ENCODE data around the gene SPATA33.

SPATA33 gene

DNA sequence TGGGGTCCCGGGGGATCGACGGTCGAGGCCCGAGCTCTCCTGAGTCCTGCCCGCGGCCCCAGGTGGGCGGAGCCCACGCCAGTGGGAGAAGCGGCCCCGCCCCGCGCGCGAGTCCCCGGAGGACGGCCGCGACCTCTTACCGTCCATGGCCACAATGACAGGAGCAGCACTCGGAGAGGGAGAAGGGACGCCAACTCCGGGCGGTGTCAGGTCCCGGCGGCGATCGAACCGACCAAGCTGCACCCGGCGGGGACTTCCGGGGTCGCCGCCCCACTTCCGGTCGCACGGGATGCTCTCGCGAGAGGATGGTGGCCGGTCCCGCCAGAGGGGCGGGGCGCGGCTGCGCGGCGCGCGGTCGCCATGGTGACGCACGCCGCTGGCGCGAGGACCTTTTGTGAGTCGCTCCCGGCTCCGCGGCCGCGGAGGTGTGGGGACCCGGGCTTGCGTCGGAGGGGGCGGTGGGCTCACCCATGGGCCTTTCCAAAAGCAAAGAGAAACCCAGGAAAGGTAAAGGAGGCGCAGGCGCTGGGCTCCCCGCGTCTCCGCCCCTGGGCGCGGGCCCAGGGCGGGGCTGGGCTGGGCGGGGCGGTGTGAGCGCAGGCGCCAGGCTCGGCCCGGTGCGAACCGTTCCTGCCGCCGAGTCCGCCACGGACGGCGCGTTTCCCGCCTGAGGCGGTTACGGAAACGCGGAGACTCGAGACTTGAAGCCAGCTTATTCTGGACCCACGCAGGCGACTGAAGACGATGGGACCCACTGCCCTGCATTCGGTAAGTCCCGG lies at the start of gene SPATA33, which contains the start of gene CHMP1A:
TSS of gene SPATA33 (plus strand) at position 395 of the 779 bp plus-strand sequence. CDS start at position 471, 76 bp downstream.
TSS of gene CHMP1A (minus strand) at position 267 of the 779 bp plus-strand sequence. CDS start at position 147, 120 bp downstream.
- peak; percentile 87 for DNase-seq

DNA sequence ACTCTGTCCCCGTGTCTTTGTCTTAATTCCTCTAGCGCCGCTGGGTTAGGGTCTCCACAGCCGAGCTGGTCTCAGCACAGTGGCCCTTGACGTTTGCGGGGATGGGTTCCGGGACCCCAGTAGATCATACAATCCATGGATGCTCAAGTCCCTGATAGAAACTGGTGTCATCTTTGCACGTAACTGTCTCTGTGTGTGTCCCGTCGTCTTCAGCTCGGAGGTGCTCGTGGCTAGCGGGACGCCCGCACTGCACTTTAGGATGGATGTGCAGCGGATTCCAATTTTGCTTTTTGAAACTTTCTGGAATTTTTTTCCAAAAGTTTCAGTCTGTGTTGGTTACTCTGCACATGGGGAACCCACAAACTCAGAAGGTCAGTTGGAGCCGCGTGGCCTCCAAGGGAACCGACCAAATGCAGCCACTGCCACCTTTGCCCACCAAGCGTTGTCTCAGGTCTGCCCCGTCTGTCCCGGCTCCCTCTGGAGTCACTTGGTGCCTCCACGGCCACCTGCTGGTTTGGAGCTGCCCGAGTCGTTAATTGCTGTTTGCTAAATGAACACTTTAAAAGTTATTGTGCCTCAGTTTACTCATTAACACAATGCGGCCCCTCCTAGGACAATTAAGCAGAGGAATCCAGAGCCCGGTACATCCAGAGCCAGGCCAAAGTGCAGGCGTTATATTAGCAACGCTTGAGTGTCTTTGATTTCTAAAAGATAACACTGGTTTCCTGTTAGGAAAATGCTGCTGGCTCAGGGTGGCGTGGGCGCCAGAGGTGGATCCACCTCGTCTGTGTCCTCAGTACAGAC lies 49.5 kb upstream of the SPATA33 start:
- DNase-seq = no peak

DNA sequence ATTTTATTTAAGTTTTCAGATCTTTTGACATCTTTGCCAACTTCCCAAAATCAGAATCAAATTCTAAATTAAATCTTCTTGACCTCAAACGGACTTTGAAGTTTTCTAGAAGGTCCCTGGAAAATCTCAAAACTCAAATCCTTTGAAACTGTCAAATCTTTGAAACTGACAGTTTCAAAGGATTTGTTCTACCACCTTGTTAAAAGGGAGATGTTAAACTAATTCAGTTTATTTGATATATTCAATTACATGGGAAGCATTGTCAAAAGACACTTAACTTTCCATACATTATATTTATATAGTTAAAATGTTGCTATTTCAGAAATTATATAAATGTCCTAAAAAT lies 47.6 kb upstream of the SPATA33 start:
- DNase-seq = no peak

DNA sequence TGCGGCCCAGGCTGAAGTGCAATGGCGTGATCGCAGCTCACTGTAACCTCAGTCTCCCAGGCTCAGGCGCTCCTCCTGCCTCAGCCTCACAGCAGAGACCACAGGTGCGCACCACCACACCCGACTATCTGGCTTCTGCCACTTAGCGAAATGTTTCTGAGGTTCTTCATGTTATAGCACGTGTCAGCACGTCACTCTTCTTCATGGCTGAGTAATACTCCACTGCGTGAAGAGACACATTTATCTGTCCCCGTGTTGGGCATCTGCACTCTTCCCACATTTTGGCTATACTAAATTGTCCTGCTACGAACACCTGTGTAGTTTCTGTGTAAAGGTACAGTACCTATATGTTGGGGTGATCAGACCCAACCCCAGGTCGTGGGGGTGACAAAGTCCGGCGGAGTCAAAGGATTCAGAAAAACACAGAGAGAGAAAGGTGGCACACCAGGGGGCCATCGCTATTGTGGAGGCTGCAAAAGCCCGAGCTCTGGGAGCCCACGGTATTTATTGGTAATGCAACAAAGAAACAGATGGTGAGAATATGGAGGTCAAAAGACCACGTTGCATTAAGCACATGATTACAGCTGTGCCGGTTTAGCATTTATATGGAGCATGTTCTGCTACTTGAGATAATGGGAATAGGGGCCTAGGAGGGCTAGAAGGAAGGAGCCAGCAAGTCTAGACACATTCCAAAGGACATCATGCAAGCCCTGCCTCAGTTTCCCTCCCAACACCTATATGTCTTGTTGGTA lies 45.0 kb upstream of the SPATA33 start:
- DNase-seq = no peak

DNA sequence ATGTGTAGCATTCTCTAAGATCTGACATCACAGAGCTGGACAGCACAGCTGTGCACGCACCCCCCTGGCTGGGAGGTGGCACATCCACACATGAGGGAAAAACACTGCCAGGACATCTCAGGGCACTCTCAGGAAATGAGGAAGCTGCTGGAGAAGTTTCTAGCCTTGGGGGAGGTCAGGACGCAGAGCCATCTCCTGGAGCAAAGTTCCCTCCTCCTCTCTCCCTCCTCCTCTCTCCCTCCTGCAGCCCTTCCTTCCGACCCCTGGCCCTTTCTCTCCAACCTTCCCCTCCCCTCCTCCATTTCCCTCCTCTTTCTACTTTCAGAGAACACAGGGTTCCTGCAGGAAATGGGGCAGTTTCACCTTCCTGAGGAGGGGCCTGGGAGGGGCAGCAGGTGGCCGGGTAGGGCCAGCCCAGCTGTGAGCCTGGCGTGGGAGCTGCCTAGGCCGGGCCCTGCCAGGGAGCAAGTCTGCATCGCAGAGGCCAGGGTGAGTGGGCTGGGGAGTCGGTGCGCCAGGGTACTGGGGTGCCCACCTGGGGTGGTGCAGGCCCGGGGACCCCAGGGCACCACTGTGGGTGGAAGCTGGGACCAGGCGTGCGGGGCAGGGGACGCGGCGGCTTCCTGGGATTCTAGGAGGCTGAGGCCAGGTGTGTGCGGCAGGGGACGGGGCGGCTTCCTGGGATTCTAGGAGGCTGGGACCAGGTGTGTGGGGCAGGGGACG lies 44.2 kb upstream of the SPATA33 start, which contains the start of gene DPEP1:
TSS of gene DPEP1 (plus strand) at position 412 of the 723 bp plus-strand sequence. CDS start 16,769 bp downstream, outside the sequence.
- DNase-seq = no peak

DNA sequence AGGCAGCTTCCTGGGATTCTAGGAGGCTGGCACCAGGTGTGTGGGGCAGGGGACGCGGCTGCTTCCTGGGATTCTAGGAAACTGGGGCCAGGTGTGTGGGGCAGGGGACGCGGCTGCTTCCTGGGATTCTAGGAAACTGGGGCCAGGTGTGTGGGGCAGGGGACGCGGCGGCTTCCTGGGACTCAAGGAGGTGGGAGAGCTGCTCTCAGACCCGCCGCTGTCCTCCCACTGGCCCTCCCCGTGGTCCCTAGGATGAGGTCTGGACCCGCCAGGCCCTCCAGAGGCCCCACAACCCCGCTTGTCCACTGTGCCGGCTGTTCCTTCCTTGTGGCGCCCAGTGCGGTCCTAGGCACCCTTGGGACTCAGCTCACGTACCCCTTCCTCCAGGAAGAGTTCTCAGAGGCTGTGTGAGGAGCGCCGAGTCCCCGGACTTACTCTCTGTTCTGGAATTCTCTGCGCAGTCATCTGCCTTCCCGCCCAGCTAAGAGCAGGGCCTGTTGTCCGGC lies 43.6 kb upstream of the SPATA33 start:
- DNase-seq = no peak

DNA sequence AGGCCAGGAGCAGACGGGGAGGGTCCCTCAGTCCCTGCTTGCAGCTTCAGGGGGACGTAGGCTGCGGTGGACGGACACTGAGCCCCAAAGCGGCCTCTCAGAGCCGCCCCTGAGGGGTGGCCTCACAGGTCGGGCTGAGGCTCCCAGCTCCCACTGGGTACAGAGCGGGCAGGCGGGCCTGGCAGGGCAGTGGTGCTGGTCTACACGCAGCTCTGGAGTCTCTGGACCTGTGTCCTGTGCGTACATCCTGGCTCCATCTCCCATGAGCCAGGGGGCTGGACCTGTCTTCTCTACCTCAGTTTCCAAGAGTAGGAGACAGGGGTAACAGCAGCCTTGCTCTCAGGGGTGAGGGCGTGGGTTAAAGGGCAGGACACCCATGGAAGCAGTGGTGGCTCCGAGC lies 42.5 kb upstream of the SPATA33 start:
- DNase-seq = no peak

DNA sequence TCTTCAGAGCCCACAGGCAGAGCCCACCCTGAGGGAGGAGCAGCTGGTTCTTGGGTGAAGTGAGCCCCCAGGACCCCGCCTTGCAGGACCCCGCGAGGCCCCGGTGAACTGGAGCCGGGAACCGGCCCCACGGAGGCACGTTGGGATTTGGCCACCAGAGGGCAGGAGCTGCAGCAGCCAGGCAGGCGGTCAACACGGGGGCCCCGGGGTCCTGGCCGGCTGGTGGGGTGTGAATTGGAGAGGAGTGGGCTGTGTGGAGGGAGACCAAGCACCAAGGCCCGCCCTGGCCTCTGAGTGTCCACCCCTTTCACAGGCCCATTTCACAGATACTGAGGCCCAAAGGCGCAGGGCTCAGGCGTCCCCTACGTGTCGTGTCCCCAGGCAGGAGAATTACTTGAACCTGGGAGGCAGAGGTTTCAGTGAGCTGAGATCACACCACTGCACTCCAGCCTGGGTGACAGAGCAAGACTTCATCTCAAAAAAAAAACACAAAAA lies 42.0 kb upstream of the SPATA33 start:
- DNase-seq = no peak

DNA sequence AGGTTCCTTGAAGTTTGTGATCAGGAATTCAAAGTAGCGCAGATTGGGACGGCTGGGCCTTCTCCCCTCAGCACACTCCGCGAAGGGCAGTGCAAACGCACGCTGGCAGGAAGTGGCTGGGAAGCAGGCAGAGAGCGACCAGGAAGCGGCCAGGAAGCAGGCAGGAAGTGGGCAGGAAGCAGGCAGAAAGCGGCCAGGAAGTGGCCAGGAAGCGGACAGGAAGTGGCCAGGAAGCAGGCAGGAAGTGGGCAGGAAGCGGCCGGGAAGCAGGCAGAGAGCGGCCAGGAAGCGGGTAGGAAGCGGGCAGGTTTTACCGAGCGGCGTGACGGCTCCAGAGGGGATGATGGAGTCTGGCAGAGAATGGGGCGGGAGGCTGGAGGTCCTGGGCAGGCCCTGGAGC lies 41.0 kb upstream of the SPATA33 start:
- DNase-seq = no peak

DNA sequence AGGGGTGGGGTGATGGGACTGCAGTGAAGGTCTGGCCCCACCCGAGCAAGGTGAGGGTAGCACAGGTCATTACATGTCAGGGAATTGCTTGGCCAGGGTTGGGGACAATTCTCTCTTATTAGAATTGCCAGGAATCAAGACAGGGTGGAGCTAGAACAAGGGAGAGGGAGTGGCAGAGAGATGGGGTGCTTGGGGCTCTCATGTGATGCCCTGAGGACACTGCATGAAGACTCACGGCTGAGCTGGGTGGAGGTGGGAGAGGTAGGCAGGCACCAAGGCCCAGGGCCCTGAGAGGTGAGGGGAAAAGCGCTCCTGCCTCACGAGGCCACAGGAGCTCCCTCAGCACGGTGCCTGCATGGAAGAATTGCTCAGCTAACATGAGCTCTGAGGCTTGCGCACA lies 40.6 kb upstream of the SPATA33 start:
- no peak for DNase-seq

DNA sequence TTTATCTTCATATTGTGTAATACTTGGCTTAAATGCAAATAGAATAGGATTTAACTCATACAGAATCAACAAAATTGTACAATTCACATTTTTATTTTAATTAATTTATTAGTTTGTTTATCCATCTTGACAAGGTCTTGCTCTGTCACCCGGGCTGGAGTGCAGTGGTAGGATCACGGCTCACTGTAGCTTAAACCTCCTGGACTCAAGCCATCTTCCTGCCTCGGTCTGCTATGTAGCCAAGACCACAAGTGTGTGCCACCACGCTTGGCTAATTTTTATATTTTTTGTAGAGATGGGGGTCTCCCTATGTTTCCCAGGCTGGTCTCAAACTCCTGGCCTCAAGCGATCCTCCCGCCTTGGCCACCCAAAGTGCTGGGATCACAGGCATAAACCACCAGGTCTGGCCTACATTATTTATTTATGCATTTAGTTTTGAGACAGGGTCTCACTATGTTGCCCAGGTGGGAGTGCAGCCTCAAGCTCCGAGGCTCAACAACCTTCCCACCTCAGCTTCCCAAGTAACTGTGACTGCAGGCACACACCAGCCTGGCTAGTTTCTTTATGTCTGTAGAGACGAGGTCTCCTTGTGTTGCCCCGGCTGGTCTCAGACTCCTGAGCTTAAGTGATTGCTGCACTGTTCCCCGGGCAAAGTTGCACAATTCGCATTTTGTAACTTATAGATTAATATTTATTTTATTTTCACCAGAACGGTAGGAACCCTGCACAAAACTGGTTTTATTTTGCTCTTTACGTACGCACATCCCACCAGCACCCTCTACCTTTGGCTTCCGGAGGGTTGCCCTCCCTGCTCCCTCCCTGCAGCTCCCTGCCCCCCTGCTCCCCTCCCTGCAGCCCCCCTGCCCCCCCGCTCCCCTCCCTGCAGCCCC lies 39.3 kb upstream of the SPATA33 start:
- DNase-seq = no peak

DNA sequence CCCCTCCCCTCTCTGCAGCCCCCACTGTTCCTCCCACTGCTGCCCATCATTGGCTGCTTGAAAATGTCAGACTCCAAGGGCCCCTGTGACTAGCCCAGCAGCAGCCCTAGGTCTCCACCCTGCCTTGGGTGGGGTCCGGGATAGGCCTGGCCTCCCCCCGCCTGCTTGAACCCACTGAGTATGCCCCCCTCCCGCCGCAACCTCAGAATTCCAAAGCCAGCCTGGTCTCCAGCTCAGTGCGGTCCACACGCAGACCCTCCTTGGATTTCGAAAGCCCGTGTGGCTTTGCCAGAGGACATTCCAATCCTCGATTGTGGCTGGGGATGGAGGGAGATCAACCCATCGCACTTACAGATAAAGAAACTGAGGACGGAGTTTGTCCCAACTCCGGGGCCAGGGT lies 37.8 kb upstream of the SPATA33 start:
- no peak for DNase-seq

DNA sequence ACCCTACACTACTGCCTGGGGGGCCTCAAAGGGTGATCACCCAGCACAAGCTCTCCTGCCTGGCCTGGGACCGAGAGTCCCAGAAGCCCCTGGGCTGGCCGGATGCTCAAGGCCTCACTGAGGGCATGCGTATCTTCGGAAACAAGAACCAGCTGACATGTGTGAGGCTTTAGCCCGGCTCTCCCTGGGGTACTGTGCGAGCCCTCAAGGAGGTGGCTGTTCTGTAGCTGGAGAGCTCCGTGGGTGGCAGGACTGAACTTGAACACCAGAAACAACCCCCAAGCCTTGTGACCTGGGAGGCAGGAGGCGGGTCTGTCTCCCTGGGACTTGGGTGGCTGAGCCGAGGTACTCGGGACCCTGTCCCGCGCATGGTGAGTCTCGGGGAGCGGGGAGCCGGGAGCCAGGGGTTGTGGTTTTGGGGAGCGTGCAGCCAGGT lies 37.2 kb upstream of the SPATA33 start:
- DNase-seq = no peak

DNA sequence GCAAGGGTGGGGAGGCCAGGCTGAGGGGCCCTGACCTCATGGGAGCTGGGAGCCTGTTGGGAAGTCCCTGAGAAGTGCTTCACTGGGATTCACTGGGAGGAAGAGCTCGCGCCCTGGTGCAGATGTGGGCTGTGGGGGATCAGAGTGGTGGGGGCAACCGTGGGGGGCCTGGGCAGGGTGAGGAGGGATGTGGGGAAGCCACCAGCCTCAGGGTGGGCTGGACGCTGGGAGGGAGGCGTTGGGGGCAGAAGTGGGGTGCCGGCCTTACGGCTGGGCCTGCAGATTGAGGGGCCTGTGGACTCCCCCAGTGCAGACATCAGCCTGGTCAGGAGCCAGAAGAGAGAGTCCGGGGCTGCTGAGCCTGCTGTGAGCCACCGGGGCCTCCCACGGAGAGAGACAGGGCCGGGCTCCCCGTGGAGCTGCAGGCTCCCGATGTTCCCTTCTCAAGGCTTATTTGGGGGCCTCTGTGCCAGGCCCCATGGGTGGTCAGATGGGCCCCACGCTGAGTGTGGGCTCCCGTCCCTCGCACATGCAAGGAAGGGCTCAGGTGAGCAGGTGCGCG lies 36.4 kb upstream of the SPATA33 start:
- DNase-seq = no peak

DNA sequence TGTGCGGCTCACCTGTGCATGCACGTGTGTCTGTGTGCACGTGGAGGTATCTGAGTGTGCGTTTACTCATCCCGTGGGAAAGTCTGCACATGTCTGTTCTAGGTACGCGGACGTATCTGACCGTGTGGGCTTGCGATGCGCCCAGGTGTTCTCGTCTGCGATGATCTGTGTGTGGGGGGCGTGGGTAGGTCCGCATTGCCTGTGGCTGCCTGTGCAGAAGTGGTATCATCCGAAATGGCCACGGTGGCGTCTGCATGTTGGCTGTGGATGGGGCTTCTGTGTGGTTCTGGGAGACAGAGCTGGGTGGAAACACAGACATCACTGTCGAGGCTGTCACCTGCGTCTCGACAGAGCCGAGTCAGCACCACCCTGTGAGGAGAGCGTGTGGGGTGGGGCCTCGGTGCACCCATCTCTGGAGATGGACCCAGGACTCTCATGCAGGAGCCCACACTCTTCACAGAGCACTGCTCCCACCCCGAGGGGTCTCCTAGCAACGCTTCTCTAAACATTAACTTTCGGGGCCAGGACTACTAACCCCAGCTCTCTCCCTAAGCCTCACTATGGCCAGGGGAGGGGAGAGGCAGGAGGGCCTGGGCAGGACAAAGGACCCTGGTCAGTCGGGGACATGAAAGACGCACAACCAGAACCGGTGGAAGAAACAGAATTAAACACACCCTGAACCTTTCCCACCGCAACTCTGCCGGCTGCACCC lies 35.8 kb upstream of the SPATA33 start:
- DNase-seq = no peak

DNA sequence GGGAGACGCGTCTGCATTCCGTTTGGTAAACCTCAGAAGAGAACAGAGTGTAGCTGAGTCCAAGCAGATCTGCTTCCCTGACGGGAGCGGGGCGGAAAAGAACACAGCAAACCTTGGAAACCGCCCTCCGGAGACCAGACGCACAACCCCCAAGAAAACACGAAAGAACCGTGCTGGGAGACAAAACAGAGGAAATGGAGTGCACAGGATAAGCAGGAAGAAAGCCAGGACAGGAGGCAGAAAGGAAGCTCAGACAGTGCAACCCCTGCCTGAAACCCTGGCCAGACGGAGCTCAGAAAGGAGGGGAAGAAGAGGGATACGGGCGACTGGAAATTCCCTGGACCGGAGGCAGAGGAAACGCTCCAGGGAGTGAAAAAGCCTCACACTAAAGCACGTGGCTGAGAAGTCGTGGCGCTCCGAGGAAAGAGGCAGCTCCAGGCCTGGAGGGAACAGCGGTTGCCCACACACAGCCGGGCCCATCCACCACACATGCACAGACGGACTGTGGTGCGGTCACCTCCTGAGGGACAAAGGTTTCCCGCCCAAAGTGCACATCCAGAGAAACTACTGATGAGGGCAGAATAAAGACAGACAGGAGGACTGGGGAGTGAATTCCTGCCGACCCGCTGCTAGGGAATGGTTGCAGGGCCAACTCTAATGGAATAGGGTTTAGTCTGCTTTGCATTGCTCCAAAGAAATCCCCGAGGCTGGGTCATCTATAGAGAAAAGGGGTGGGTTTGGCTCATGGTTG lies 34.0 kb upstream of the SPATA33 start:
- DNase-seq = no peak

DNA sequence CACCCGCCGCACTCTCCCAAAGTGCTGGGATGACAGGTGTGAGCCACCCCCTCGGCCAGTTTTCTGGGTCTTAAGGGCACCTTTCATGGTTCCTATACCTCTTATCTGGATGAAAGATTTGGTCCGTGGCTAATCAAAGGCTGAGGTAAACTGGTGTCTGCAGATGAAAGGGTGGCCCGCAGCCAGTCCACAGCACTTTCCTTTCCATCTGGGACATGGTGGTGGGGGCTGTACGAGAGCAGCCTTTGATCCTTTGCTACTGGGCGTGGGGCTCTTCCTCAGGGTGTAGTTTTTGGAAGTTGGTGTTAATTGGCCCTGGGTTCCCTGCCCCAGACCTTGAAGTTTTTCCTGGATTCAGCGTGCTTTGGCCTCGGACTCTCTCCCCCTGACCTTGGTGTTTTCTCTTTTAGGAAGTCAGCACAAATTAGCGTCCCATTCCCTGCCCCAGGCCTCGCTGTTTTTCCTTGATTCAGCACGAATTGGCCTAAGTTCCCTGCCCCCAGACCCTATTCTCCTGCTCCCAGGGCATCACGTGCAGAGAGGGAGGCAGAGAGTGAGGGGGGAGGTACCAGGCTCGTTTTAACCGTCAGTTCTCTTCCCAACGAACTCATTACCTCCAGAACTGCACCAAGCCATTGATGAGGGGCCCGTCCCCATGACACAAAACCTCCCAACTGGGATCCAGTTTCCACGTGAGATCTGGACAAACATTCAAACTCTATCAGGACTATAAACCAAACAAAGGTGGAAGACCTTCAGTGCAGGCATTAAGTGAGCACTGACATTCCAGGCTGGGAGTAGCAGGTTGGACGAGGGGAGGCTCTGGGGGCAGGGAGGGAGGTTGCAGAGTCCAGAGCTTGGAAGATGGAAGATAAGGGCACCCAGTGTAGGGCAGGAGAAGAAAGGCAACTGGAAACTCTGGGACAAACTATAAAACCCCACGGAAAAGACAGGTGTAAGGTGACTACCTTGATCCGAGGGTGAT lies 32.6 kb upstream of the SPATA33 start:
- no peak for DNase-seq

All from stimulated activated naive CD4-positive, alpha-beta T cell treated with Interleukin-2 at 50 U/mL for 16 hours (primary cell).